ENCODE measurements around the gene TMEFF2. TPM values are rescaled to one million over a fixed set of nuclear protein-coding genes. Genes with fewer than 3 reads are reported as not detected.

The TMEFF2 gene
- total and polyA plus RNA-seq, 2 donors (not counting 1 experiment from before 2014, with no cell fraction given), result not detected

- intact Hi-C loops (cut with micrococcal nuclease), result no loop called here
- no peak for TF ChIP-seq CTCF (IDR thresholded peaks at IDR 0.05)
- TF ChIP-seq EZH2 (IDR thresholded peaks at IDR 0.05; ENCODE audit: borderline replicate concordance, insufficient read depth, low read depth, low read length, poor library complexity, severe bottlenecking), result no peak
- Histone ChIP-seq H3K27me3 (replicated peaks in 1 of 4; ENCODE audit: control extremely low read depth in 1 of 4, control insufficient read depth in 3 of 4, insufficient read depth in 4 of 4, low read length in 3 of 4) (no peaks in the 10 kb centered on the region), H2AFZ (ENCODE audit: insufficient read depth, low read depth, low read length, poor library complexity, severe bottlenecking) (no peak overlapping the region), H3K4me3 (ENCODE audit: control extremely low read depth in 1 of 5, extremely low read depth in 1 of 5, insufficient read depth in 1 of 5, low read depth in 2 of 5, low read length in 4 of 5) (no peak overlapping the region), H3K9ac (ENCODE audit: low read length) (no peak overlapping the region), H3K4me1 (ENCODE audit: control insufficient read depth in 2 of 2, insufficient read depth in 2 of 2, low read length in 2 of 2) (no peaks in the 10 kb centered on the region), H4K20me1 (ENCODE audit: control insufficient read depth, insufficient read depth, low read length, poor library complexity, severe bottlenecking) (no peaks in the 10 kb centered on the region), H3K27ac (ENCODE audit: low read length in 2 of 2) (no peak overlapping the region), H3K4me2 (replicated peaks; ENCODE audit: low read depth, low read length, poor library complexity, severe bottlenecking) (no peak overlapping the region), H3K79me2 (ENCODE audit: control insufficient read depth, insufficient read depth, low read length) (no peaks in the 10 kb centered on the region), H3K9me3 (ENCODE audit: control extremely low read depth in 1 of 3, control insufficient read depth in 2 of 3, insufficient read depth in 1 of 3, low read length in 2 of 3) (no peaks in the 10 kb centered on the region), H3K36me3 (replicated peaks in 1 of 2; ENCODE audit: control extremely low read depth in 1 of 2, control insufficient read depth in 1 of 2, extremely low read depth in 1 of 2, insufficient read depth in 2 of 2, low read length in 1 of 2) (no peaks in the 10 kb centered on the region)
- ATAC-seq (ENCODE audit: low read depth), result no peak
- no peak overlapping the region for H3K27ac Mint-ChIP-seq
- no peaks in the 10 kb centered on the region for H3K4me1 Mint-ChIP-seq
- H3K4me3 Mint-ChIP-seq, result no peak overlapping the region
- CTCF ChIA-PET, result no interaction called here
- WGBS (ENCODE audit: insufficient coverage), result no CpG with 5 or more reads among the region's 2 CpGs
- H3K9me3 Mint-ChIP-seq (ENCODE audit: insufficient read depth), result no peaks in the 10 kb centered on the region
- DNase-seq, result no peak
- POLR2A ChIA-PET, result no interaction called here
- no peaks in the 10 kb centered on the region for H3K27me3 Mint-ChIP-seq
Observed at GRCh38 chr2:192218377-192218776, 23.6 kb upstream of the TMEFF2 start.

- no peaks in the 10 kb centered on the region for H3K36me3 ChIP-seq (replicated peaks in 1 of 2; ENCODE audit: control extremely low read depth in 1 of 2, control insufficient read depth in 1 of 2, extremely low read depth in 1 of 2, insufficient read depth in 2 of 2, low read length in 1 of 2)
- H3K4me2 ChIP-seq (replicated peaks; ENCODE audit: low read depth, low read length, poor library complexity, severe bottlenecking), result no peak overlapping the region
- H3K4me1 ChIP-seq (ENCODE audit: control insufficient read depth in 2 of 2, insufficient read depth in 2 of 2, low read length in 2 of 2), result no peaks in the 10 kb centered on the region
- ChIA-PET CTCF (no interaction called here), POLR2A (no interaction called here)
- no peak overlapping the region for H3K27ac ChIP-seq (ENCODE audit: low read length in 2 of 2)
- Mint-ChIP-seq H3K4me1 (no peaks in the 10 kb centered on the region), H3K4me3 (no peak overlapping the region), H3K27me3 (peaks cover 3% of the 10 kb centered on the region), H3K9me3 (ENCODE audit: insufficient read depth) (no peaks in the 10 kb centered on the region), H3K27ac (no peak overlapping the region)
- H2AFZ ChIP-seq (ENCODE audit: insufficient read depth, low read depth, low read length, poor library complexity, severe bottlenecking), result no peak overlapping the region
- TF ChIP-seq CTCF (IDR thresholded peaks at IDR 0.05) (no peak), EZH2 (IDR thresholded peaks at IDR 0.05; ENCODE audit: borderline replicate concordance, insufficient read depth, low read depth, low read length, poor library complexity, severe bottlenecking) (no peak)
- no peak overlapping the region for H3K9ac ChIP-seq (ENCODE audit: low read length)
- DNase-seq (no peak), ATAC-seq (ENCODE audit: low read depth) (no peak)
- no peaks in the 10 kb centered on the region for H3K79me2 ChIP-seq (ENCODE audit: control insufficient read depth, insufficient read depth, low read length)
- no peaks in the 10 kb centered on the region for H4K20me1 ChIP-seq (ENCODE audit: control insufficient read depth, insufficient read depth, low read length, poor library complexity, severe bottlenecking)
- no peaks in the 10 kb centered on the region for H3K27me3 ChIP-seq (replicated peaks in 1 of 4; ENCODE audit: control extremely low read depth in 1 of 4, control insufficient read depth in 3 of 4, insufficient read depth in 4 of 4, low read length in 3 of 4)
- intact Hi-C loops (cut with micrococcal nuclease), result no loop called here
- 60% methylated on average over 1 of the region's 3 CpGs for WGBS (ENCODE audit: insufficient coverage)
- H3K9me3 ChIP-seq (ENCODE audit: control extremely low read depth in 1 of 3, control insufficient read depth in 2 of 3, insufficient read depth in 1 of 3, low read length in 2 of 3), result no peaks in the 10 kb centered on the region
- H3K4me3 ChIP-seq (ENCODE audit: control extremely low read depth in 1 of 5, extremely low read depth in 1 of 5, insufficient read depth in 1 of 5, low read depth in 2 of 5, low read length in 4 of 5), result no peak overlapping the region
Observed at GRCh38 chr2:192216336-192216735, 21.6 kb upstream of the TMEFF2 start.

All from B cell (primary cell).